Measurements from ENCODE around the gene CCDC85C.

CCDC85C gene

GRCh38 chr14:99541677-99542470 is 62.1 kb downstream of the CCDC85C start:
- Mint-ChIP-seq H3K4me3 (no peak overlapping the region), H3K4me1 (ENCODE audit: low read depth) (no peaks in the 10 kb centered on the region), H3K27ac (no peak overlapping the region)

DNA sequence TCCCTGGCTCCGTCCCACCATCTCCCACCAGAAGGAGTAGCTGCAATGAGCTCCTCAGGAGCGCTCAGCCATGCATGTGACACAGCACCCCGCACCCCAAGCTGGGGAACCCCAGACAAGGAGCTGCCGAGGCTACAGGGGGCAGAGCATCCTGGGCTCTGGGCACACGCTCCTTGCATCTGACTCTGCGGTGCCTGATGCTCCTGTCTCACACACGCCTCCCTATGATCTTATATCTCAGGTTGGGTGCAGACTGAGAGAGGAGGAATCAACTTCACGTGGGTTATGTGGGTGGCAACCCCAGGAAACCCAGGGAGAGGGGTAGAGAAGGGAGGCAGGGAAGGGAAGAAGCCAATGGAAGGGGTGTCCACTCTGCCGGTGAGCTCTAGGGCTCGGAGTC is 62.8 kb downstream of the CCDC85C start:
- Mint-ChIP-seq H3K27ac (no peak overlapping the region), H3K4me3 (no peak overlapping the region), H3K36me3 (ENCODE audit: low read depth) (no peaks in the 10 kb centered on the region), H3K9me3 (no peaks in the 10 kb centered on the region), H3K27me3 (no peaks in the 10 kb centered on the region), H3K4me1 (ENCODE audit: low read depth) (no peaks in the 10 kb centered on the region)

More at GRCh38 chr14:99541677-99542470, 62.1 kb downstream of the CCDC85C start:
- Mint-ChIP-seq H3K9me3 (no peaks in the 10 kb centered on the region), H3K27me3 (no peaks in the 10 kb centered on the region), H3K36me3 (ENCODE audit: low read depth) (no peaks in the 10 kb centered on the region)

DNA sequence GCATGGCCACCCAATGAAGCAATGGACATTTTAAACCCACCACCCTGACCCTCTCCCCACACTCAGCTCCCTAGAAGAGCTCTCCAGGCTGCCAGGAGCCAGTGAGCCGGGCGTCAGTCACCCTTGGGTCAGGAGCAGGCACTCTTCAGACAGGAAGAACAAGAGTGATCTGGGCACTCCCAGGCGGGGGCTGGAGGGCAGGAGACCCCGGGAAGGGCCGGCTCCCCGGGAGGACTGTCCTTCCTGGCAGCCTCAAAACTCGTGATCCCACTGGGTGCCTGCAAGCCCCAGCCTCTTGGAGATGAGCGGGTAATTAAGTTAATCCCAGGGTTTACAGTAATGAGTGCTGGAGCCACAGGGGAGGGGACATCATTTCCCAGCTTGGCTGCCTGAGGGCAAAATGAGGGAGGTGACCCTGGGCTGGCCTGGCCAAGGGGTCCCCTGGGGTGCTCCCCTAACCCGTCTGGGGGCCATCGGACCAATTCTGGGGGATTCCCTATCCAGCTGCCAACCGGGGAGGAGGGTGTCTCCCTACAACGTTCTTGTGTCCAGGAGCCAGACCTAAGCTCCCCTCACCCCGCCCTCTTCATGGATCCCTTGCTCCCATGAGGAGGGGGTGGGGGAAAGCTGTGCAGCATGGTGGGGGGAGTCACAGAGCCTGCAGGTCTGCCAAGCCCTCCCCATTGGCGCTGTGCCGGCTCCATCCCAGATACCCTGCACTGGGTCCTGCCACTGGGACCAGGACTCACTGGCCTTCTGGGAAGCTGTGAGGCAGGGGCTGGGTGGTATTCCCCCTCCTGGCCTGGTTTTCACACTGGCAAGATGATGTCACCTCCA is 63.6 kb downstream of the CCDC85C start:
- Mint-ChIP-seq H3K27ac (no peak overlapping the region), H3K27me3 (no peaks in the 10 kb centered on the region), H3K4me1 (ENCODE audit: low read depth) (no peaks in the 10 kb centered on the region), H3K4me3 (no peak overlapping the region), H3K36me3 (ENCODE audit: low read depth) (no peaks in the 10 kb centered on the region), H3K9me3 (no peaks in the 10 kb centered on the region)

- Mint-ChIP-seq H3K27me3 (no peaks in the 10 kb centered on the region), H3K27ac (no peak overlapping the region)
Observed at GRCh38 chr14:99539491-99539890, 64.5 kb downstream of the CCDC85C start.

DNA sequence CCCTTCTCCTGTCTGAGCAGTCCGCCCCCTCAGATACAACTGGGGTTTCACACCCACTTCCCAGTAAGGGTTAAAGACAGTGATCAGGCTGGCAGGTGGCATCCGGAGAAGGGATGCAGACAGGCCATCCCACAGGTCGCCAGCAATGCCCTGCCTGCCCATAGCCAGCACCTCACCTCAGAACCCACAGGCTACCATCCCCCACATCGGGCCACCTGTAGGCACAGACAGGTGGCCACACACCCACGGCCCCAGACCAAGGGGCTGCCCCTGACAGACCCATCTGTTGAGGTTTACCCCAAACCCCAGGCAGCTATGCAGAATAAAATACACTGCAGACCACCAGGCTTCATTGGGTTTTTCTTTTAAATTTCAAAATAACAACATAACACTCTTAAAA is 65.3 kb downstream of the CCDC85C start:
- H3K27ac Mint-ChIP-seq: no peak overlapping the region
- H3K4me1 Mint-ChIP-seq (ENCODE audit: low read depth): no peaks in the 10 kb centered on the region
- no peaks in the 10 kb centered on the region for H3K36me3 Mint-ChIP-seq (ENCODE audit: low read depth)
- no peak overlapping the region for H3K4me3 Mint-ChIP-seq
- no peaks in the 10 kb centered on the region for H3K9me3 Mint-ChIP-seq
- no peaks in the 10 kb centered on the region for H3K27me3 Mint-ChIP-seq

More at GRCh38 chr14:99539491-99539890, 64.5 kb downstream of the CCDC85C start:
- Mint-ChIP-seq H3K36me3 (ENCODE audit: low read depth) (no peaks in the 10 kb centered on the region), H3K4me3 (no peak overlapping the region), H3K4me1 (ENCODE audit: low read depth) (no peaks in the 10 kb centered on the region), H3K9me3 (no peaks in the 10 kb centered on the region)

GRCh38 chr14:99538275-99538674 is 65.7 kb downstream of the CCDC85C start:
- Mint-ChIP-seq H3K9me3 (no peaks in the 10 kb centered on the region), H3K27ac (no peak overlapping the region), H3K27me3 (no peaks in the 10 kb centered on the region), H3K4me1 (ENCODE audit: low read depth) (no peaks in the 10 kb centered on the region), H3K36me3 (ENCODE audit: low read depth) (no peaks in the 10 kb centered on the region), H3K4me3 (no peak overlapping the region)

- Mint-ChIP-seq H3K27me3 (no peaks in the 10 kb centered on the region), H3K4me1 (ENCODE audit: low read depth) (no peaks in the 10 kb centered on the region), H3K36me3 (ENCODE audit: low read depth) (no peaks in the 10 kb centered on the region), H3K27ac (no peak overlapping the region), H3K4me3 (no peak overlapping the region), H3K9me3 (no peaks in the 10 kb centered on the region)
Observed at GRCh38 chr14:99537399-99537798, 66.6 kb downstream of the CCDC85C start.

DNA sequence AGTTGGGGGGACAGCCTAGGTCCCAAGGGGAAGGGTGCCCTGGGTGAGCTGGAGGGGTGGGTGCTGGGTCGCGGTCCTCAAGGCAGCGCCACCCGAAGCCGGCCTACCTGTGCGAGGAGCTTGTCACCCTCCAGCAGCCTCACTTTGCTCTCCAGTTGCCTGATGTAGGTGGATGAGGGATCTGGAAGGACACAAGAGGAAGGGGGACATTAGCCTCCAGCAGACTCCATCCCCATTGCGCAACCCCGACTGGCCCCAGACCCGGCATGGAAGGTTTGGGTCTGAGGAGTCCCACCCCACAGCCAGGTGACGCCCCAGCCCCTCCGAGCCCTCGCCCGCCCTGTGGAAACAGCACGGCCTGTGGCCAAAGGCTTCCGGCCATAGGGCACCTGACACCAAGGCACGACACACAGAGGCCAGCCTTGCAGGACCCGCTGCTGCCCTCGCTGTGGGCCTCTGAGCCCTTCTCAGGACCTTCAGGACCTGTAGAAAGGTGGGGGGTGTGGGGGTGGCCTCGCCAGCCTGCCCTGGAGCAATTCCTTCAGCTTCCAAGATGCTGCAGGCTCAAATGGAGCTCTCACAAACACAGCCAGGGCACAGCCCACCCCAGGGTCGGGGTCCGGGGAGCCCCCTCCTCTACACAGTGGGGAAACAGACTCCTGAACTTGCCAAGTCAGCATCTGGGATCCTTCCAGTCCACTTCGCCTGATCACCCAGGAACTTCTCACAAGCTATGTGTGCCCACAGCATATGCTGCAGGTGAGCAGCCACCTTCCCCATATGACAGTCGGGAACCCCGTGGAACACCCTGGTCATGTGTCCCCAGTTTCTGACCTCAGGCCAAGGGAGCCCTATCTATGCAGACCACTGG is 67.9 kb downstream of the CCDC85C start:
- no peaks in the 10 kb centered on the region for H3K4me1 Mint-ChIP-seq (ENCODE audit: low read depth)
- H3K27me3 Mint-ChIP-seq: no peaks in the 10 kb centered on the region
- no peaks in the 10 kb centered on the region for H3K9me3 Mint-ChIP-seq
- H3K27ac Mint-ChIP-seq: no peak overlapping the region
- no peaks in the 10 kb centered on the region for H3K36me3 Mint-ChIP-seq (ENCODE audit: low read depth)
- no peak overlapping the region for H3K4me3 Mint-ChIP-seq

DNA sequence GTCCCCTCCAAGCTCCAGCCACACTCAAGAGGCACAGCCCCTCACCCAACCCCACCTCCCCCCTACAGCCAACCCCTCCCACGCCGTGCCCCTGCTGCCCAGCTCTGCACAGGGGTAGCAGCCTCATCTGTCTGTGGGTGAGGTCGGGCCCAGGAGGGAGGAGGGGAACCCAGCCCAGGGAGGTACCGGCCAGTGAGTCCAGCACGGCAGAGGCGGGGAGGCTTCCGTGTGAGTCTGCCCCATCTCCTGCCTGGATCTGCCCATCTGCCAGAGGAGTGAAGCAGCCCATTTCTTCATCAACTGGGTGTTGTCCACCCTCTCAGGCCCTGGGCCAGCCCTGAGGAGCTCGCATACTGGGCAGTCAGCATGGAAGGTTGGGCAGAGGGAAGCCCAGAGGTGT is 68.6 kb downstream of the CCDC85C start:
- no peaks in the 10 kb centered on the region for H3K9me3 Mint-ChIP-seq
- no peak overlapping the region for H3K4me3 Mint-ChIP-seq
- H3K27ac Mint-ChIP-seq: no peak overlapping the region
- H3K27me3 Mint-ChIP-seq: no peaks in the 10 kb centered on the region
- H3K4me1 Mint-ChIP-seq (ENCODE audit: low read depth): no peaks in the 10 kb centered on the region
- no peaks in the 10 kb centered on the region for H3K36me3 Mint-ChIP-seq (ENCODE audit: low read depth)

- no peaks in the 10 kb centered on the region for H3K9me3 Mint-ChIP-seq
- no peaks in the 10 kb centered on the region for H3K27me3 Mint-ChIP-seq
Observed at GRCh38 chr14:99534863-99535262, 69.1 kb downstream of the CCDC85C start.

GRCh38 chr14:99534333-99534732 is 69.7 kb downstream of the CCDC85C start:
- H3K9me3 Mint-ChIP-seq: no peaks in the 10 kb centered on the region
- no peaks in the 10 kb centered on the region for H3K4me1 Mint-ChIP-seq (ENCODE audit: low read depth)
- H3K27ac Mint-ChIP-seq: no peak overlapping the region
- no peaks in the 10 kb centered on the region for H3K27me3 Mint-ChIP-seq
- H3K36me3 Mint-ChIP-seq (ENCODE audit: low read depth): no peaks in the 10 kb centered on the region
- H3K4me3 Mint-ChIP-seq: no peak overlapping the region

More at GRCh38 chr14:99534863-99535262, 69.1 kb downstream of the CCDC85C start:
- H3K4me1 Mint-ChIP-seq (ENCODE audit: low read depth): no peaks in the 10 kb centered on the region
- H3K36me3 Mint-ChIP-seq (ENCODE audit: low read depth): no peaks in the 10 kb centered on the region
- H3K27ac Mint-ChIP-seq: no peak overlapping the region
- H3K4me3 Mint-ChIP-seq: no peak overlapping the region

GRCh38 chr14:99532310-99532709 is 71.7 kb downstream of the CCDC85C start:
- H3K9me3 Mint-ChIP-seq: no peaks in the 10 kb centered on the region
- no peaks in the 10 kb centered on the region for H3K4me1 Mint-ChIP-seq (ENCODE audit: low read depth)
- no peak overlapping the region for H3K4me3 Mint-ChIP-seq
- H3K27ac Mint-ChIP-seq: no peak overlapping the region
- H3K27me3 Mint-ChIP-seq: no peaks in the 10 kb centered on the region
- H3K36me3 Mint-ChIP-seq (ENCODE audit: low read depth): no peaks in the 10 kb centered on the region

DNA sequence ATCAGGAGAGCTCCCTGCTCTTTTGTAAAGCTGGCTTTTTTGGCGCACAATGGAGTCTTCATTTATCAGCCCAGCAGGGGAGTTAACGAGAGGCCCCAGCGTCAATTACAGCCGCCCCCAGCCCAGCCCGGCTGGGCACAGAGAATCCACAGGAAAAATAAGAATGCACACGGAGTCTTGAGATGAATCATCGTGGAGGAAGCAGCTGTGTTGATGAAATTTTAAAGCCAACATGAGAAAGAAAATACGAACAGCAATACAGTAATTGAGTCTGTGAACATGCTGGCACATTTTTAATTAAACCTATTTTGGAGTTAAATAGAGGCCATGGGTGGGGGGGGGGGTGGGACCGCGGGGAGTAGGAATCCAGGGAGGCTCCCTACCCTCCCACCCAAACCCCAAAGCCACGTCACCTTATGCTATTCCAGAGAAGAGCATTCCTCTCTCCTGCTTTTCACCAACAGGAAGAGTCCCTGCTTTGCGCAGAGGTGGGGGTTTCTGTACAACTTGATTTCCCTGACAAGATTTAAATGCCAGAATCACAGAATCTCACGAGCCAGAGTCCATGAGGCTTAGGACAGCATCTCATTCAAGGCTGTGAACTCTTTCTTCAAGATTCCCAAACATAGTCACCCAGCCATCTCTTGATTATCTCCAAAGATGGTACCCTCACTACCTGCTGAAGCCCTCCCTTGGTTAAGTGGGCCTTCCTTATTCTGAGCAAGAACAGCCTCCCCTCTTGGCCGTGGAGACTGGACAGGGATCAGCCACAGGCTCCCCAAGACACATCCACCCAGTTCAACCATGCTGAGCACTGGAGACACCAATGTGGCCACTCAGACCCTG is 72.5 kb downstream of the CCDC85C start:
- no peak overlapping the region for H3K27ac Mint-ChIP-seq
- H3K36me3 Mint-ChIP-seq (ENCODE audit: low read depth): no peaks in the 10 kb centered on the region
- H3K9me3 Mint-ChIP-seq: no peaks in the 10 kb centered on the region
- H3K4me1 Mint-ChIP-seq (ENCODE audit: low read depth): no peaks in the 10 kb centered on the region
- H3K27me3 Mint-ChIP-seq: no peaks in the 10 kb centered on the region
- H3K4me3 Mint-ChIP-seq: no peak overlapping the region
